HEK293 (cell line): ENCODE measurements around the gene SYNGR3.

Experiments used
- EGR2 ChIP-seq: fragments of 450-650 bp; formaldehyde crosslinking; IDR thresholded peaks from 2 replicates; pipeline ENCODE4 v1.5.1; 2016; ENCODE audit warnings: low read depth, missing biosample characterization, missing genetic modification characterization
- INSM2 ChIP-seq: fragments of 450-650 bp; formaldehyde crosslinking; IDR thresholded peaks from 2 replicates; pipeline ENCODE4 v1.5.1; 2016; ENCODE audit warnings: missing biosample characterization, missing genetic modification characterization
- KLF9 ChIP-seq: fragments of 450-650 bp; formaldehyde crosslinking; IDR thresholded peaks from 2 replicates; pipeline ENCODE4 v1.5.1; 2016; ENCODE audit warnings: missing biosample characterization, missing genetic modification characterization, low read depth
- PRDM2 ChIP-seq: fragments of 450-650 bp; formaldehyde crosslinking; IDR thresholded peaks from 2 replicates; pipeline ENCODE4 v1.5.1; 2016; ENCODE audit warnings: missing biosample characterization, missing genetic modification characterization, borderline replicate concordance
- RBAK ChIP-seq: fragments of 450-650 bp; formaldehyde crosslinking; IDR thresholded peaks from 2 replicates; pipeline ENCODE4 v1.5.1; 2016; ENCODE audit warnings: missing biosample characterization, missing genetic modification characterization
- REPIN1 ChIP-seq: fragments of 450-650 bp; formaldehyde crosslinking; IDR thresholded peaks from 2 replicates; pipeline ENCODE4 v1.5.1; 2017; ENCODE audit warnings: missing biosample characterization, missing genetic modification characterization, low read depth
- SETDB1 ChIP-seq: IDR thresholded peaks from one replicate; pipeline ENCODE4 v1.6.1; 2017; ENCODE audit warnings: mild to moderate bottlenecking, low read length, moderate library complexity, mixed read lengths; ENCODE audit not compliant: insufficient read length
- ZBTB49 ChIP-seq: fragments of 450-650 bp; formaldehyde crosslinking; IDR thresholded peaks from 2 replicates; pipeline ENCODE4 v1.5.1; 2016; ENCODE audit warnings: missing biosample characterization, missing genetic modification characterization, low read depth
- ZBTB6 ChIP-seq: fragments of 450-650 bp; formaldehyde crosslinking; IDR thresholded peaks from 2 replicates; pipeline ENCODE4 v1.5.1; 2017; ENCODE audit warnings: missing biosample characterization, missing genetic modification characterization
- ZNF121 ChIP-seq: fragments of 450-650 bp; formaldehyde crosslinking; IDR thresholded peaks from 2 replicates; pipeline ENCODE4 v1.5.1; 2016; ENCODE audit warnings: missing biosample characterization, missing genetic modification characterization
- ZNF16 ChIP-seq: fragments of 450-650 bp; formaldehyde crosslinking; IDR thresholded peaks from 2 replicates; pipeline ENCODE4 v1.5.1; 2016; ENCODE audit warnings: low read depth, missing biosample characterization, missing genetic modification characterization
- ZNF211 ChIP-seq: fragments of 450-650 bp; formaldehyde crosslinking; IDR thresholded peaks from 2 replicates; pipeline ENCODE4 v1.5.1; 2016; ENCODE audit warnings: low read depth, missing biosample characterization, missing genetic modification characterization
- ZNF362 ChIP-seq: fragments of 450-650 bp; formaldehyde crosslinking; IDR thresholded peaks from 2 replicates; pipeline ENCODE4 v1.5.1; 2016; ENCODE audit warnings: missing biosample characterization, missing genetic modification characterization
- ZNF37A ChIP-seq: fragments of 450-650 bp; IDR thresholded peaks from 2 replicates; pipeline ENCODE4 v1.5.1; 2018; ENCODE audit warnings: missing biosample characterization, missing genetic modification characterization
- ZNF398 ChIP-seq: fragments of 450-650 bp; formaldehyde crosslinking; IDR thresholded peaks from 2 replicates; pipeline ENCODE4 v1.5.1; 2017; ENCODE audit warnings: missing biosample characterization, missing genetic modification characterization
- ZNF449 ChIP-seq: fragments of 450-650 bp; formaldehyde crosslinking; IDR thresholded peaks from 2 replicates; pipeline ENCODE4 v1.5.1; 2017; ENCODE audit warnings: missing biosample characterization, mild to moderate bottlenecking, missing genetic modification characterization, moderate library complexity
- ZNF510 ChIP-seq: fragments of 450-650 bp; formaldehyde crosslinking; IDR thresholded peaks from 2 replicates; pipeline ENCODE4 v1.5.1; 2018; ENCODE audit warnings: mild to moderate bottlenecking, missing genetic modification characterization, missing biosample characterization; ENCODE audit not compliant: insufficient replicate concordance
- ZNF560 ChIP-seq: fragments of 450-650 bp; formaldehyde crosslinking; IDR thresholded peaks from 2 replicates; pipeline ENCODE4 v1.5.1; 2017; ENCODE audit warnings: missing biosample characterization, missing genetic modification characterization, borderline replicate concordance
- ZNF624 ChIP-seq: fragments of 450-650 bp; formaldehyde crosslinking; IDR thresholded peaks from 2 replicates; pipeline ENCODE4 v1.5.1; 2017; ENCODE audit warnings: missing biosample characterization, missing genetic modification characterization
- ZNF707 ChIP-seq: fragments of 450-650 bp; formaldehyde crosslinking; IDR thresholded peaks from 2 replicates; pipeline ENCODE4 v1.5.1; 2016; ENCODE audit warnings: missing biosample characterization, missing genetic modification characterization
- ZNF792 ChIP-seq: fragments of 450-650 bp; formaldehyde crosslinking; IDR thresholded peaks from 2 replicates; pipeline ENCODE4 v1.5.1; 2016; ENCODE audit warnings: missing biosample characterization, missing genetic modification characterization
- ZSCAN30 ChIP-seq: fragments of 450-650 bp; IDR thresholded peaks from 2 replicates; pipeline ENCODE4 v1.5.1; 2018; ENCODE audit warnings: missing biosample characterization, mild to moderate bottlenecking, missing genetic modification characterization, moderate library complexity

Gene SYNGR3

GRCh38 chr16:1960665-1961630, 28.8 kb upstream of the SYNGR3 start (continued):
- TF ChIP-seq ZNF510 (tag by site-specific recombination) (no peak), PRDM2 (tag by site-specific recombination) (no peak), ZNF624 (tag by site-specific recombination) (no peak), ZNF16 (tag by site-specific recombination) (no peak), ZNF211 (no peak), ZNF398 (tag by site-specific recombination) (no peak), REPIN1 (tag by site-specific recombination) (0 out of 2 replicates have a peak, but pooled peaks have one; percentile 46), SETDB1 (no peak), ZNF121 (no peak), RBAK (tag by site-specific recombination) (no peak), ZBTB49 (tag by site-specific recombination) (no peak), EGR2 (tag by site-specific recombination) (no peak), ZSCAN30 (tag by site-specific recombination) (peak; percentile 63), INSM2 (tag by site-specific recombination) (no peak), ZNF792 (tag by site-specific recombination) (no peak), KLF9 (tag by site-specific recombination) (no peak), ZNF449 (tag by site-specific recombination) (peak; percentile 59; the same call in 1 of the 2 replicates), ZNF362 (tag by site-specific recombination) (no peak), ZNF37A (tag by site-specific recombination) (no peak), ZNF560 (tag by site-specific recombination) (no peak), ZNF707 (tag by site-specific recombination) (no peak), ZBTB6 (tag by site-specific recombination) (peak; percentile 92)
